ENCODE measurements around the gene MTA1.

GRCh38 chr14:105507247-105507646 lies 87.6 kb downstream of the MTA1 start:
- TF ChIP-seq SIN3A (IDR thresholded peaks at IDR 0.05; ENCODE audit: borderline replicate concordance, insufficient read depth, low read length): no peak
- TF ChIP-seq REST (IDR thresholded peaks at IDR 0.05; ENCODE audit: insufficient read depth in 1 of 2, low read depth in 2 of 2, low read length in 2 of 2): no peak
- TF ChIP-seq FOXP2 (optimal IDR thresholded peaks at IDR 0.05; ENCODE audit: borderline replicate concordance, extremely low read depth, extremely low read length, insufficient read depth): no peak
- TF ChIP-seq POLR2AphosphoS5 (IDR thresholded peaks at IDR 0.05; ENCODE audit: low read depth, low read length): no peak

Measured in PFSK-1 (cell line).